ENCODE measurements around the gene MANSC1. TPM values are rescaled to one million over a fixed set of nuclear protein-coding genes. Genes with fewer than 3 reads are reported as not detected.

MANSC1 gene
- total and polyA plus RNA-seq, 12 donors: 3.9 to 25.3 (median 16.3) TPM

- DNase-seq: no peak
- Histone ChIP-seq H3K4me3 (no peak overlapping the region), H3K27me3 (no peaks in the 10 kb centered on the region), H3K4me1 (replicated peaks in 1 of 2) (no peaks in the 10 kb centered on the region), H3K36me3 (replicated peaks in 1 of 2) (no peaks in the 10 kb centered on the region), H3K27ac (no peak overlapping the region), H3K9me3 (replicated peaks in 1 of 3) (no peaks in the 10 kb centered on the region)
- TF ChIP-seq POLR2A (IDR thresholded peaks at IDR 0.05) (no peak), CTCF (IDR thresholded peaks at IDR 0.05) (no peak)
- 91 to 97% (median 93%) methylated on average over 2 of the region's 2 CpGs for WGBS, 4 donors
- intact Hi-C loops (cut with DNase I): no loop called here
These were observed 47.1 kb downstream of the MANSC1 start for GRCh38 chr12:12302976-12303375.

- no peaks in the 10 kb centered on the region for H3K36me3 ChIP-seq (replicated peaks in 1 of 2)
- intact Hi-C loops (cut with DNase I): no loop called here
- 89 to 98% (median 90%) methylated on average over 2 of the region's 2 CpGs for WGBS, 4 donors
- no peak for DNase-seq
- no peak overlapping the region for H3K27ac ChIP-seq
- no peaks in the 10 kb centered on the region for H3K9me3 ChIP-seq (replicated peaks in 1 of 3)
- TF ChIP-seq POLR2A (IDR thresholded peaks at IDR 0.05): no peak
- TF ChIP-seq CTCF (IDR thresholded peaks at IDR 0.05): no peak
- H3K4me1 ChIP-seq (replicated peaks in 1 of 2): no peaks in the 10 kb centered on the region
- no peak overlapping the region for H3K4me3 ChIP-seq
- H3K27me3 ChIP-seq: no peaks in the 10 kb centered on the region
These were observed 48.9 kb downstream of the MANSC1 start for GRCh38 chr12:12301122-12301521.

- intact Hi-C loops (cut with DNase I): no loop called here
- DNase-seq: no peak
- WGBS, 4 donors: 82 to 91% (median 89%) methylated on average over 8 of the region's 8 CpGs
These were observed 52.7 kb downstream of the MANSC1 start for GRCh38 chr12:12297201-12297830.

More at GRCh38 chr12:12297201-12297830, 52.7 kb downstream of the MANSC1 start:
- Histone ChIP-seq H3K9me3 (replicated peaks in 1 of 3) (no peaks in the 10 kb centered on the region), H3K27me3 (no peaks in the 10 kb centered on the region), H3K36me3 (replicated peaks in 1 of 2) (no peaks in the 10 kb centered on the region), H3K27ac (no peak overlapping the region), H3K4me1 (replicated peaks in 1 of 2) (no peaks in the 10 kb centered on the region), H3K4me3 (no peak overlapping the region)
- TF ChIP-seq POLR2A (IDR thresholded peaks at IDR 0.05) (no peak), CTCF (IDR thresholded peaks at IDR 0.05) (no peak)
